ENCODE results near the gene SPINK2.

The SPINK2 gene

GRCh38 chr4:56786955-56787354 is 34.5 kb downstream of the SPINK2 start:
- TF ChIP-seq, protein P1, sequence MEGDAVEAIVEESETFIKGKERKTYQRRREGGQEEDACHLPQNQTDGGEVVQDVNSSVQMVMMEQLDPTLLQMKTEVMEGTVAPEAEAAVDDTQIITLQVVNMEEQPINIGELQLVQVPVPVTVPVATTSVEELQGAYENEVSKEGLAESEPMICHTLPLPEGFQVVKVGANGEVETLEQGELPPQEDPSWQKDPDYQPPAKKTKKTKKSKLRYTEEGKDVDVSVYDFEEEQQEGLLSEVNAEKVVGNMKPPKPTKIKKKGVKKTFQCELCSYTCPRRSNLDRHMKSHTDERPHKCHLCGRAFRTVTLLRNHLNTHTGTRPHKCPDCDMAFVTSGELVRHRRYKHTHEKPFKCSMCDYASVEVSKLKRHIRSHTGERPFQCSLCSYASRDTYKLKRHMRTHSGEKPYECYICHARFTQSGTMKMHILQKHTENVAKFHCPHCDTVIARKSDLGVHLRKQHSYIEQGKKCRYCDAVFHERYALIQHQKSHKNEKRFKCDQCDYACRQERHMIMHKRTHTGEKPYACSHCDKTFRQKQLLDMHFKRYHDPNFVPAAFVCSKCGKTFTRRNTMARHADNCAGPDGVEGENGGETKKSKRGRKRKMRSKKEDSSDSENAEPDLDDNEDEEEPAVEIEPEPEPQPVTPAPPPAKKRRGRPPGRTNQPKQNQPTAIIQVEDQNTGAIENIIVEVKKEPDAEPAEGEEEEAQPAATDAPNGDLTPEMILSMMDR (IDR thresholded peaks at IDR 0.05; ENCODE audit: low read depth, low read length, missing control alignments): no peak
- H3K27ac ChIP-seq: no peak overlapping the region

DNA sequence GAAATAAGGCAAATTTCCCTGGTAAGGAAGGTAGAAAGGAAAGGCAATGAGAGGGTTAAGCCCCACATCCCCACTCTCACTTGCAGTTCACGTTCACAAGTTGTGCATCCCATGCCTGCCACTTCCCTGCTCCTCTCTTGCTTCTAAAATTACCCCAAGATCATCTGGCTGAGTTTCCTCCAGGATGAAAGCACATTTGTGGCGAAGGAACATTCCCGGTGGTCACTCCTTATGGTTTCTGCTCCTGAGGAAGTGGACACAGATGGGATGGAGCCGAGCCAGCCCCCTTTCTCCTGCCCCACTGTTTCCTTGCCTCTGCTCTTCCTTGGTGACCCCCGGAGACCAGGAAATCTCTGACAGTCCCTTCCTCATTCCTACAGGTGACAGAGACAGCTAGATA is 37.5 kb downstream of the SPINK2 start:
- no peak for DNase-seq
- no peak overlapping the region for H3K27ac ChIP-seq
- in situ Hi-C loops (cut with HindIII; ENCODE audit: low pct_ligation_motif_present, low sequenced_read_pairs): no loop called here
- no peaks in the 10 kb centered on the region for H3K36me3 ChIP-seq (replicated peaks)
- no peaks in the 10 kb centered on the region for H3K27me3 ChIP-seq (replicated peaks)
- no peak overlapping the region for H3K4me3 ChIP-seq (ENCODE audit: low read depth, low read length)
- TF ChIP-seq, protein P1 (IDR thresholded peaks at IDR 0.05; ENCODE audit: low read depth, low read length, missing control alignments): no peak

More at GRCh38 chr4:56786955-56787354, 34.5 kb downstream of the SPINK2 start:
- Histone ChIP-seq H3K4me3 (ENCODE audit: low read depth, low read length) (no peak overlapping the region), H3K27me3 (replicated peaks) (no peaks in the 10 kb centered on the region), H3K36me3 (replicated peaks) (no peaks in the 10 kb centered on the region)
- DNase-seq: peak; percentile 82
- in situ Hi-C loops (cut with HindIII; ENCODE audit: low pct_ligation_motif_present, low sequenced_read_pairs): no loop called here

DNA sequence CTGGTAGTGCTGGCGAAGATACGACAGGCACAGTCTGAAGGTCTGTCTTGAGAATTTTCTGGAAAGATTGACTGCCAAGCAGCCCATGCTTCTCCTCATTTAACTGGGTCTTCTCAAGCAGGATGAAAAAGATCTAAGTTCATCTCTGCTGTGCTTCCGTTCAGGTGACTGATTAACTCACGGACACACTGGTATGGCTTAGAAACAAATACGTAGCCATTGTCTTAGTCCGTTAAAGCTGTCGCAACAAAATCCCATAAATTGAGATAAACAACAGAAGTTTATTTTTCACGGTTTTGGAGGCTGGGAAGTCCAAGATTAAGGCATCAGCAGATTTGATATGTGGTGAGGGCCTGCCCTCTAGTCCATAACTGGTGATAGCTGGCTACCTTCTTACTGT is 39.5 kb downstream of the SPINK2 start:
- in situ Hi-C loops (cut with HindIII; ENCODE audit: low pct_ligation_motif_present, low sequenced_read_pairs): no loop called here
- Histone ChIP-seq H3K36me3 (replicated peaks) (no peaks in the 10 kb centered on the region), H3K27me3 (replicated peaks) (no peaks in the 10 kb centered on the region), H3K4me3 (ENCODE audit: low read depth, low read length) (no peak overlapping the region), H3K27ac (no peak overlapping the region)
- TF ChIP-seq, protein P1 (IDR thresholded peaks at IDR 0.05; ENCODE audit: low read depth, low read length, missing control alignments): no peak
- no peak for DNase-seq

GRCh38 chr4:56773346-56773745 is 48.2 kb downstream of the SPINK2 start:
- H3K36me3 ChIP-seq (replicated peaks): no peaks in the 10 kb centered on the region
- H3K27me3 ChIP-seq (replicated peaks): no peaks in the 10 kb centered on the region
- TF ChIP-seq, protein P1 (IDR thresholded peaks at IDR 0.05; ENCODE audit: low read depth, low read length, missing control alignments): no peak
- H3K27ac ChIP-seq: no peak overlapping the region
- in situ Hi-C loops (cut with HindIII; ENCODE audit: low pct_ligation_motif_present, low sequenced_read_pairs): no loop called here
- DNase-seq: no peak
- no peak overlapping the region for H3K4me3 ChIP-seq (ENCODE audit: low read depth, low read length)

DNA sequence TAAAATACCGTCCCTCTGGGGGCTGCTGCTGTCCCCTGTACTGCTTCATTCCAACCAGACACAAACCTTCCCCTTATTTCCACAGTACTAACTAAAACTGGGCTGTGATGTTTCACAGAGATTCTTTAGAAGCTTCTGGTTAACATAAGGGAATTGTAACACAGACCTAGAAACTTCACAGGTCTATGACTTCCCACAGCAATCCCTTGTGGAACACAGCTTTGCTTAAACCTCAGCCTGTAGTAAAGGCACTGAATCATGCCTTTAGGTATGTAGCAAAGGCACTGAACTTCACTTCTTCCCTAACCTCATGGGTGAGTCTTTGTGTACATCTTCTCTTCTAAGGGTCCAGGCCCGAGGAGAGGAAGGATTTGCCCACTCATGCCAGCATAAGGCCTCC is 49.4 kb downstream of the SPINK2 start:
- Histone ChIP-seq H3K27ac (no peak overlapping the region), H3K4me3 (ENCODE audit: low read depth, low read length) (no peak overlapping the region), H3K36me3 (replicated peaks) (no peaks in the 10 kb centered on the region), H3K27me3 (replicated peaks) (no peaks in the 10 kb centered on the region)
- in situ Hi-C loops (cut with HindIII; ENCODE audit: low pct_ligation_motif_present, low sequenced_read_pairs): no loop called here
- TF ChIP-seq, protein P1 (IDR thresholded peaks at IDR 0.05; ENCODE audit: low read depth, low read length, missing control alignments): no peak
- DNase-seq: no peak

- DNase-seq: no peak
These were observed 52.7 kb downstream of the SPINK2 start for GRCh38 chr4:56768763-56769162.

More at GRCh38 chr4:56768763-56769162, 52.7 kb downstream of the SPINK2 start:
- H3K27me3 ChIP-seq (replicated peaks): no peaks in the 10 kb centered on the region
- no peak overlapping the region for H3K27ac ChIP-seq
- no peak overlapping the region for H3K4me3 ChIP-seq (ENCODE audit: low read depth, low read length)
- no peaks in the 10 kb centered on the region for H3K36me3 ChIP-seq (replicated peaks)
- in situ Hi-C loops (cut with HindIII; ENCODE audit: low pct_ligation_motif_present, low sequenced_read_pairs): no loop called here
- TF ChIP-seq, protein P1 (IDR thresholded peaks at IDR 0.05; ENCODE audit: low read depth, low read length, missing control alignments): no peak

All from brain microvascular endothelial cell (primary cell).